Measurements from ENCODE around the gene TBC1D22A. TPM values are rescaled to one million over a fixed set of nuclear protein-coding genes. Genes with fewer than 3 reads are reported as not detected.

Gene TBC1D22A
- polyA plus RNA-seq, 1 experiment, result 24.2 TPM

DNA sequence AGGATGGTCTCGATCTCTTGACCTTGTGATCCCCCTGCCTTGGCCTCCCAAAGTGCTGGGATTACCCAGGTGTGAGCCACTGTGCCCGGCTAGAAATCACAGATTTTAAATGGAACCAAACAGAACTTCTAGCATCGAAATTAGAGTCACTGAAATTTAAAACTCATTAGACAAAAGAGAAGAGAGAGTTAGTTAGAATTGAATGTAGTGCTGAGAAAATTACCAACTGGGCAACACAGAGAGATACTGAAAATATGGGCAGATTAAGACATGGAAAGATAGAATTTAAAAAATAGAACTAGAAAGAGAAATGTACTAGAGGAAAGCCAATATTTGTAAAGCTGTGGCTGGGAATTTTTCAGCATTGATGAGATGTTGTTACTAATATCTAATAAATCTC is 217.9 kb downstream of the TBC1D22A start:
- Histone ChIP-seq H3K4me3 (ENCODE audit: low read depth, low read length) (no peak overlapping the region), H3K27me3 (ENCODE audit: control insufficient read depth, insufficient read depth, low read length) (no peaks in the 10 kb centered on the region), H3K36me3 (ENCODE audit: control insufficient read depth, insufficient read depth, low read length) (peaks cover 3% of the 10 kb centered on the region)
- TF ChIP-seq, protein P1, sequence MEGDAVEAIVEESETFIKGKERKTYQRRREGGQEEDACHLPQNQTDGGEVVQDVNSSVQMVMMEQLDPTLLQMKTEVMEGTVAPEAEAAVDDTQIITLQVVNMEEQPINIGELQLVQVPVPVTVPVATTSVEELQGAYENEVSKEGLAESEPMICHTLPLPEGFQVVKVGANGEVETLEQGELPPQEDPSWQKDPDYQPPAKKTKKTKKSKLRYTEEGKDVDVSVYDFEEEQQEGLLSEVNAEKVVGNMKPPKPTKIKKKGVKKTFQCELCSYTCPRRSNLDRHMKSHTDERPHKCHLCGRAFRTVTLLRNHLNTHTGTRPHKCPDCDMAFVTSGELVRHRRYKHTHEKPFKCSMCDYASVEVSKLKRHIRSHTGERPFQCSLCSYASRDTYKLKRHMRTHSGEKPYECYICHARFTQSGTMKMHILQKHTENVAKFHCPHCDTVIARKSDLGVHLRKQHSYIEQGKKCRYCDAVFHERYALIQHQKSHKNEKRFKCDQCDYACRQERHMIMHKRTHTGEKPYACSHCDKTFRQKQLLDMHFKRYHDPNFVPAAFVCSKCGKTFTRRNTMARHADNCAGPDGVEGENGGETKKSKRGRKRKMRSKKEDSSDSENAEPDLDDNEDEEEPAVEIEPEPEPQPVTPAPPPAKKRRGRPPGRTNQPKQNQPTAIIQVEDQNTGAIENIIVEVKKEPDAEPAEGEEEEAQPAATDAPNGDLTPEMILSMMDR (IDR thresholded peaks at IDR 0.05; ENCODE audit: insufficient read depth, low read depth, low read length), result no peak
- ChIA-PET POLR2A (no interaction called here), CTCF (no interaction called here)
- DNase-seq (ENCODE audit: low read depth), result no peak

DNA sequence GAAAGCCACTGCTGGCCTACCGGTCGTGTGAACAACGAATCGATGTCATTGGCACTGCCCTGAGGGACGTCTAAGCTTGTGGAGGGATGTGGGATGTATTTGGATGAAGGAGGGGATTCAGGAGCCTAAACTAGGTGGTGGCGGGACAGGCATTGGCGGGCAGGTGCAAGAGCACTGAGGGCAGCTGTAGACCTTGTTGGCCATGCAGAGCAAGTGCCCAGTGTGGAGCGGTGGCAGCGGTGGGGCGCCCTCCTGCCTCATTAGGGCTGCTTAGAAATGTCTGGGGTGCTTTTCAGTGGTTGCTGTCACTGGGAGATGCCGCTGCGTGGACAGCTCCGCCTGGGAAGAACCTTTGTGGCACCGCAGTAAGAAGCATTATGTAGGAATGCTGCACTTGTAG is 220.2 kb downstream of the TBC1D22A start:
- H3K27me3 ChIP-seq (ENCODE audit: control insufficient read depth, insufficient read depth, low read length), result no peaks in the 10 kb centered on the region
- TF ChIP-seq, protein P1 (IDR thresholded peaks at IDR 0.05; ENCODE audit: insufficient read depth, low read depth, low read length), result no peak
- ChIA-PET CTCF (no interaction called here), POLR2A (no interaction called here)
- no peak overlapping the region for H3K4me3 ChIP-seq (ENCODE audit: low read depth, low read length)
- peaks cover 3% of the 10 kb centered on the region for H3K36me3 ChIP-seq (ENCODE audit: control insufficient read depth, insufficient read depth, low read length)
- DNase-seq (ENCODE audit: low read depth), result no peak

DNA sequence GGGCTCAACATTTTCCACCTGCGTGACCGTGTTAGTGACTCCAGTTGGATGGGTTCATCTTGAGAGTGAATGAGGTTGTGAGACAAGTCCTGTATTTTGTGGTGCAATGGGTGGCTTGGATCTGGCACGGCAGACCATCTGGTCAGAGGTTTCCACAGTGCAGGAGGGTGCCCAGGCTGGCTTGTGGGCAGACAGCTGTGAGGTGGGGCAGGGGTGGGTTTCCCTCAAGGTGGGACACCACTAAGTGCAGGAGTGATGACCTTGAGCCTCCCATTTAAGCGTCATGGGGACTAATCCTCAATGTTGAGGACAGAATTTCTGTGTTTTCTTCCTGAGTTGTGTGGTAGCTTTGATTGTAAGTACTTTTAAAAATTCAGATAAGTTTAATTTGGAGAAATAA is 220.6 kb downstream of the TBC1D22A start:
- ChIA-PET POLR2A (no interaction called here), CTCF (no interaction called here)
- peaks cover 1% of the 10 kb centered on the region for H3K36me3 ChIP-seq (ENCODE audit: control insufficient read depth, insufficient read depth, low read length)
- no peak overlapping the region for H3K4me3 ChIP-seq (ENCODE audit: low read depth, low read length)
- no peak for DNase-seq (ENCODE audit: low read depth)
- H3K27me3 ChIP-seq (ENCODE audit: control insufficient read depth, insufficient read depth, low read length), result no peaks in the 10 kb centered on the region
- TF ChIP-seq, protein P1 (IDR thresholded peaks at IDR 0.05; ENCODE audit: insufficient read depth, low read depth, low read length), result no peak

DNA sequence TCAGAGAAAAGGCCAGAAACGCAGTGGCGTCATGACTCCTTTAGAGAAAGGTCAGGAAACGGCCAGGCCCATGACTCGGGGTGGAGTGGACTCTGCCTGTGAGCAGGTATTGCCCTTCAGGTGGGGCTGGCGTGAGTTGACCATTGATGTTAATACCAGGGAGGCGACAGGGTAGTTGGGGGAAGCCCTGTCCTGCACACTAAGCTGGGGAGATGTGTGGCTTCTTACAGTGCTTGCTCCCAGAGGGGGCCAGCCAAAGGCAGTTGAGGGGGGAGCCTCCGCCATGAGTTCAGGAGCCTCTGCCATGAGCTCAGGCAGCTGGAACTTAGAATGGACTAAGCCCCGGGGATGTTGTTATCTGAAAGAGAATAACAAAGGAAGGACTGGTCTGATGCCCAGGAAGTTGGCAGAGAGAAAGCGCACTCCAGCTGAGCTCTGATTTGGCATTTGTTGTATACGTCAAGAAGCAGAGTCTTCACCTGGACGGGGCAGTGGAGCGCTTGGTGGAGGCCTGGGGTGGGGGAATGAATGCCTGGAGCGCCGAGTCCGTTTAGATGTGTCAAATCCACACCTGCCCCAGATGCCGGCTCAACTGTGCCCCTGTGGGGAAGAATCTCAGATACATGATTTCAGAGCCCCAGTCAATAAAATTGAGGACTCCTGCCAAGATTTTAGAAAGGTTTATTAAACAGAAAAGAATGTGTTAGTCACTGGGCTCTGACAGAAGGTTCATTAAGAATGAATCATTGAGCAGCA is 222.5 kb downstream of the TBC1D22A start:
- Histone ChIP-seq H3K36me3 (ENCODE audit: control insufficient read depth, insufficient read depth, low read length) (no peaks in the 10 kb centered on the region; the same call in 1 of the 2 replicates), H3K27me3 (ENCODE audit: control insufficient read depth, insufficient read depth, low read length) (no peaks in the 10 kb centered on the region), H3K4me3 (ENCODE audit: low read depth, low read length) (no peak overlapping the region)
- TF ChIP-seq, protein P1 (IDR thresholded peaks at IDR 0.05; ENCODE audit: insufficient read depth, low read depth, low read length), result peak; percentile 13; the same call in 1 of the 2 replicates
- DNase-seq (ENCODE audit: low read depth), result peak; percentile 19
- POLR2A ChIA-PET, result interaction anchor here (0.6 to 0.7 kb wide), 2 partner anchors 153 to 224 kb away, joined by 3 to 6 read pairs; no protein-coding TSS in a partner anchor
- CTCF ChIA-PET, result interaction anchor here (1.1 kb wide), 2 partner anchors 9 to 10 kb away, joined by 3 to 5 read pairs; no protein-coding TSS in a partner anchor

DNA sequence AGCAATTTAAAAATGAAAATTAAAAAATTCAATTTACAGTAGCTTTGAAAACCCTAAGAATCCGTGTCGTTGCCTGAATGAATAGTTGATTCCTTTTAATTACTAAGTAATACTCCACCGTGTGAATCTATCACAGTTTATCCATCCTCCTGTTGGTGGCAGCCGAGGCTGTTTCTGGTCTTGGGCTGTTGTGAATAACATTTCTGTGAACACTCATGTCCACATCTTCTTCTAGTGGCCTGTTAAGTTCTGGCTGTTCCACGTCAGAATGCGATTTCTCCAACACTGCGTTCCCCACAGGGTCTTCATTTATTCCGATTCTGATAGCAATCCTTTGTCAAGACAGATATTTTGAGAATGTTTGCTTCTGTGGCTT is 223.0 kb downstream of the TBC1D22A start:
- ChIA-PET CTCF (interaction anchor here (1.1 kb wide), 2 partner anchors 9 to 11 kb away, joined by 3 to 5 read pairs; no protein-coding TSS in a partner anchor), POLR2A (interaction anchor here (0.7 kb wide), 1 partner anchor 152 kb away, joined by 3 read pairs; no protein-coding TSS in a partner anchor)
- no peak overlapping the region for H3K4me3 ChIP-seq (ENCODE audit: low read depth, low read length)
- no peaks in the 10 kb centered on the region for H3K27me3 ChIP-seq (ENCODE audit: control insufficient read depth, insufficient read depth, low read length)
- TF ChIP-seq, protein P1 (IDR thresholded peaks at IDR 0.05; ENCODE audit: insufficient read depth, low read depth, low read length), result no peak; the same call in 1 of the 2 replicates
- no peaks in the 10 kb centered on the region; the same call in 1 of the 2 replicates for H3K36me3 ChIP-seq (ENCODE audit: control insufficient read depth, insufficient read depth, low read length)
- no peak for DNase-seq (ENCODE audit: low read depth)
